ENCODE results near the gene CCDC69.
A peak's percentile ranks its signal among the peaks of the same experiment; 100 is the strongest.

CCDC69 gene

GRCh38 chr5:151142933-151143332 is 81.0 kb downstream of the CCDC69 start:
- DNase-seq (ENCODE audit: low spot score), result no peak

- no peak for DNase-seq (ENCODE audit: low spot score)
Measured at GRCh38 chr5:151141535-151141934, 82.4 kb downstream of the CCDC69 start.

GRCh38 chr5:151140686-151141459 is 83.0 kb downstream of the CCDC69 start:
- peak; percentile 42 for DNase-seq (ENCODE audit: low spot score)

DNA sequence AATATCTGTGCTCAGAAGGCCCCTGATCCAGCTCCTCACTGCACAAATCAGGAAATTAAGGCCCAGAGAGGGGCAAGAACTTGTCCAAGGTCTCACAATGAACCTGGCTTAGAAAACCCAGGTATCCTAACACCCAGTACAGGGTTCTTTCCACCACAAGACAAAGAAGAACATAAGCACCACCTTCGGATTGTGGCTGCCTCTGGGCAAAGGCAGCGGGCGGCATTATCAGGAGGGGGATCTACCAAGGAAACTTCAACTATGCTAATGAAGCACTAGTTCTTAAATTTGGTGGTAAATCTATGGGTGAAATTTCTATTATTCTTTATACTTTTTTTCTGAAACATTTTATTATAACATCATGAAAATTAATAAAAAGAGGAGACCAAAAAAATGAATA is 84.2 kb downstream of the CCDC69 start:
- DNase-seq (ENCODE audit: low spot score), result no peak

DNA sequence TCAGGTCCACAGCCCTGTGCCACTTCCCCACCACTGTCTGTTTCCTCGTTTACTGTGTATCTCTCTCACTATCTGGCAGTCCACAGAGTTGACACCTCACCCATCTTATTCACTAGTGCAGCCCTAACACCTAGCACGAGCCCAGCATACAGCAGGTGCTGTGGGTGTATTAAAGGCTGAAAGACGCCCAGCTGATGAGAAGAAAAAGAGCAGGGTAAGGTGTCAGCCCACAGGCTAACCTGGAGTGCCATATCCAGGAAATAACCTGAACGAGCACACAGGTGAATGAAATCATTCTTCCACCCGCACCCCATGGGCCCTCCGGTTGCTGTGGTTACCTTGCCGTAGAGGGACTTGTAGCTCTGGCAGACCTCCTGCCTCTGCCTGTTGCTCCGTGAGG is 84.9 kb downstream of the CCDC69 start:
- DNase-seq (ENCODE audit: low spot score), result no peak

GRCh38 chr5:151138114-151138513 is 85.8 kb downstream of the CCDC69 start:
- DNase-seq (ENCODE audit: low spot score), result no peak

GRCh38 chr5:151137067-151137825 is 86.6 kb downstream of the CCDC69 start:
- no peak for DNase-seq (ENCODE audit: low spot score)

- DNase-seq (ENCODE audit: low spot score), result no peak
Measured at GRCh38 chr5:151134228-151134627, 89.7 kb downstream of the CCDC69 start.

DNA sequence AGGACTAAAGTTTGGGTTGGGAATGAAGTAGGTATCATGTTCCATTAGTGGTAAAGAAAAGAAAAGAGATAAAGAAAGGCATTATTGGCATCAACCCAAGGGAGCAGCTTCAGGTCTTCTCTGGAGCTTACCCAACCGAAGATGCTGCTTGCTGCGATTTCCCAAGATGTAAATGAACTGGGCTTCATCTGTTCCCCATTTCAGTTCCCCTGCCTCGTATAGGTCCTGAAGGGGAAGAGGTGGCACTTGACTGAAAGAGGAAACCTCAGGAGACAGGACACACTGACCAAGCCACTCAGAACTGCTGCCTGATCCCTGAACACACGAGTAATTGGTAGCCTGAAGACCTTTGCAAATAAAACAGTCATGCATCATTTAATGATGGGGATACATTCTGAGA is 90.9 kb downstream of the CCDC69 start:
- DNase-seq (ENCODE audit: low spot score), result peak; percentile 81

All from pons (tissue), 1 donor.